Upper lobe of left lung (tissue), 4 donors: ENCODE data around the gene SDK2.

Experiments used
- EP300 ChIP-seq, 4 donors: sonication (generic); formaldehyde crosslinking; IDR thresholded peaks; one replicate each; pipeline ENCODE4 v1.5.1; 2017; ENCODE audit warnings: antibody characterized with exemption in 4 of 4, control low read depth in 2 of 4
- TF ChIP-seq, protein P1 (sequence below), 6 experiments: fragments of 450-650 bp in 4 of 6; fragments of 200-600 bp in 2 of 6; sonication (generic) in 2 of 6; IDR thresholded peaks; one replicate each; pipeline ENCODE4 v1.5.1; 2016 to 2019; ENCODE audit warnings: antibody characterized with exemption in 6 of 6

DNA sequence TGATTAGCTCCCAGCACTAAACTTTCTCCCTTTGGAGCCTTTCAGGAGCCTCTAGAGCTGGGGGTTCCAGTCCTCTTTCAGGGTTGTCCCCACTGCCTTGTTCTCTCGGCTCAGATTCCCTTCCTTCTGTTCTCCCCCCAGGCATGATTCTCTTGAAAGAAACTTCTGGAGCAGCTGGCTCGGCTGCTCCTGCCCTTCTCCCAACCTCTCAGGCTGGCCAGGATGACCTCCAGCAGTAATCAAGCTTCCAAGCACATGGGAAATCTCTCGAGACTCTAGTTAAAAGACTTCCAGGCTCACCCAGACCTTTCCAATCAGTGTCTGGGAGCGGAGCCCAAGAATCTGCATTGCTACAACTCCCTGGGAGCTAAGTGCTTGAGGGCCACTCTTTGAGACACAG lies 3.6 kb downstream of the SDK2 start:
- TF ChIP-seq, protein P1, sequence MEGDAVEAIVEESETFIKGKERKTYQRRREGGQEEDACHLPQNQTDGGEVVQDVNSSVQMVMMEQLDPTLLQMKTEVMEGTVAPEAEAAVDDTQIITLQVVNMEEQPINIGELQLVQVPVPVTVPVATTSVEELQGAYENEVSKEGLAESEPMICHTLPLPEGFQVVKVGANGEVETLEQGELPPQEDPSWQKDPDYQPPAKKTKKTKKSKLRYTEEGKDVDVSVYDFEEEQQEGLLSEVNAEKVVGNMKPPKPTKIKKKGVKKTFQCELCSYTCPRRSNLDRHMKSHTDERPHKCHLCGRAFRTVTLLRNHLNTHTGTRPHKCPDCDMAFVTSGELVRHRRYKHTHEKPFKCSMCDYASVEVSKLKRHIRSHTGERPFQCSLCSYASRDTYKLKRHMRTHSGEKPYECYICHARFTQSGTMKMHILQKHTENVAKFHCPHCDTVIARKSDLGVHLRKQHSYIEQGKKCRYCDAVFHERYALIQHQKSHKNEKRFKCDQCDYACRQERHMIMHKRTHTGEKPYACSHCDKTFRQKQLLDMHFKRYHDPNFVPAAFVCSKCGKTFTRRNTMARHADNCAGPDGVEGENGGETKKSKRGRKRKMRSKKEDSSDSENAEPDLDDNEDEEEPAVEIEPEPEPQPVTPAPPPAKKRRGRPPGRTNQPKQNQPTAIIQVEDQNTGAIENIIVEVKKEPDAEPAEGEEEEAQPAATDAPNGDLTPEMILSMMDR (IDR thresholded peaks at IDR 0.05): no peak
- no peak for TF ChIP-seq EP300 (IDR thresholded peaks at IDR 0.05)
